Measurements from ENCODE around the gene KLKB1. TPM values are rescaled to one million over a fixed set of nuclear protein-coding genes. Genes with fewer than 3 reads are reported as not detected.

KLKB1 gene
- total RNA-seq, 1 experiment from 2014 or later = 0.10 TPM

- CTCF ChIA-PET = no interaction called here
- no TSS peak for BruUV-seq (replicated peaks)
- Histone ChIP-seq H3K9me2 (ENCODE audit: insufficient read depth) (no peaks in the 10 kb centered on the region), H3K4me1 (ENCODE audit: control insufficient read depth in 1 of 2, insufficient read depth in 2 of 2, low read length in 2 of 2) (peaks cover 0 to 17% of the 10 kb centered on the region in 2 experiments; a peak in 2 of 4 replicates), H3K27me3 (ENCODE audit: insufficient read depth, low read length) (no peaks in the 10 kb centered on the region), H3K36me3 (ENCODE audit: control insufficient read depth in 1 of 2, insufficient read depth in 2 of 2, low read length in 2 of 2) (no peaks in the 10 kb centered on the region), H3K9me3 (ENCODE audit: control insufficient read depth in 1 of 2, insufficient read depth in 1 of 2, low read depth in 1 of 2, low read length in 2 of 2) (peaks cover 0 to 5% of the 10 kb centered on the region in 2 experiments; a peak in 1 of 4 replicates), H3K79me2 (ENCODE audit: insufficient read depth, low read length) (no peaks in the 10 kb centered on the region), H3K4me2 (ENCODE audit: low read length) (peak overlapping the region; percentile 78), H3K27ac (ENCODE audit: low read depth, low read length) (no peak overlapping the region), H3K9ac (ENCODE audit: low read length) (peak overlapping the region; percentile 54; the same call in 1 of the 2 replicates), H2AFZ (ENCODE audit: low read depth, low read length, poor library complexity, severe bottlenecking) (no peak overlapping the region), H3K4me3 (replicated peaks in 1 of 2; ENCODE audit: low read depth in 1 of 2, low read length in 2 of 2) (0 out of 4 replicates have a peak overlapping the region, but pooled peaks of 1 of the 2 experiments have one; percentile 50), H4K20me1 (ENCODE audit: insufficient read depth) (no peaks in the 10 kb centered on the region)
- POLR2A ChIA-PET = no interaction called here
- RAD21 ChIA-PET (ENCODE audit: low non-redundant PET in 1 of 2, low total read pairs in 2 of 2, uncharacterized antibody in 2 of 2, unreplicated experiment in 2 of 2) = no interaction called here
- intact Hi-C loops (cut with micrococcal nuclease) = no loop called here
- ATAC-seq (no peak), DNase-seq (ENCODE audit: low read depth, low spot score) (no peak)
- TF ChIP-seq ZNF274 (IDR thresholded peaks at IDR 0.05; ENCODE audit: low read depth, low read length) (no peak), EZH2phosphoT487 (IDR thresholded peaks at IDR 0.05; ENCODE audit: borderline replicate concordance) (no peak), YY1 (IDR thresholded peaks at IDR 0.05; ENCODE audit: extremely low read depth, insufficient replicate concordance, low read depth, low read length) (no peak), CBX3 (IDR thresholded peaks at IDR 0.05; ENCODE audit: low read depth) (no peak), ZFX (IDR thresholded peaks at IDR 0.05) (no peak), POLR2AphosphoS5 (IDR thresholded peaks at IDR 0.05; ENCODE audit: low read depth, low read length) (no peak), JUND (IDR thresholded peaks at IDR 0.05) (no peak), ELF1 (IDR thresholded peaks at IDR 0.05; ENCODE audit: borderline replicate concordance, low read depth) (no peak), POLR2A (IDR thresholded peaks at IDR 0.05; ENCODE audit: borderline replicate concordance, extremely low read depth, insufficient read depth, insufficient read length) (no peak), SP1 (IDR thresholded peaks at IDR 0.05; ENCODE audit: low read depth) (no peak), SRF (IDR thresholded peaks at IDR 0.05; ENCODE audit: low read depth) (no peak), FOSL1 (IDR thresholded peaks at IDR 0.05; ENCODE audit: low read depth) (no peak), TCF7L2 (IDR thresholded peaks at IDR 0.05; ENCODE audit: borderline replicate concordance, extremely low read depth, insufficient read depth, insufficient read length) (no peak), CTCF (IDR thresholded peaks at IDR 0.05 in 2 of 3, conservative IDR thresholded peaks at IDR 0.05 in 1 of 3; ENCODE audit: borderline replicate concordance in 1 of 3, insufficient read depth in 1 of 3, low read depth in 2 of 3, low read length in 2 of 3) (no peak), ATF3 (IDR thresholded peaks at IDR 0.05) (no peak)
Observed at GRCh38 chr4:186205156-186205555, 22.2 kb upstream of the KLKB1 start.

Measured in HCT116 (cell line).